Measurements from ENCODE around the gene BMP4. TPM values are rescaled to one million over a fixed set of nuclear protein-coding genes. Genes with fewer than 3 reads are reported as not detected.

Gene BMP4
- total RNA-seq, 1 donor from 2014 or later, result 0.42 TPM

DNA sequence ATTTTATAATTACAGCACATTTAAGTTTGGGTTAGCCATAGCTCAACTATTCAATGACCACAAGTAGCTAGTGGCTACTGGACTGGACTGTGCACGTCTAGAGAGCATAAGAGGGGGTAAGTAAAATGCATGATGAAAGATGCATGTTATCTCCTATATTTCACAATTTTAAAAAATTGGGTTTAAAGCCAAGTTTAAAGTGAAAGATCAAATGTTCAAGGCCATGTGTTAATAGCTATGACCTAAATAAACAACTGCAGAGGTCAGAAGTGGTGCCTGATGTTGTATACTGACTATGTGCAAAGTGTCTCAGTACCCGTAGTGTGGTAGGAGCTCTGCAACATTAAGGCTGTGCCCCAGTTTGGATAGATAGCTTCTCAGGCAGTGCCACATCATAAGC is 48.2 kb downstream of the BMP4 start:
- Mint-ChIP-seq H3K36me3 (ENCODE audit: low read depth) (no peaks in the 10 kb centered on the region), H3K27ac (no peak overlapping the region), H3K4me1 (no peaks in the 10 kb centered on the region), H3K4me3 (no peak overlapping the region), H3K27me3 (no peaks in the 10 kb centered on the region), H3K9me3 (peaks cover 10% of the 10 kb centered on the region)
- ATAC-seq (ENCODE audit: low read depth), result no peak
- TF ChIP-seq, protein P1, sequence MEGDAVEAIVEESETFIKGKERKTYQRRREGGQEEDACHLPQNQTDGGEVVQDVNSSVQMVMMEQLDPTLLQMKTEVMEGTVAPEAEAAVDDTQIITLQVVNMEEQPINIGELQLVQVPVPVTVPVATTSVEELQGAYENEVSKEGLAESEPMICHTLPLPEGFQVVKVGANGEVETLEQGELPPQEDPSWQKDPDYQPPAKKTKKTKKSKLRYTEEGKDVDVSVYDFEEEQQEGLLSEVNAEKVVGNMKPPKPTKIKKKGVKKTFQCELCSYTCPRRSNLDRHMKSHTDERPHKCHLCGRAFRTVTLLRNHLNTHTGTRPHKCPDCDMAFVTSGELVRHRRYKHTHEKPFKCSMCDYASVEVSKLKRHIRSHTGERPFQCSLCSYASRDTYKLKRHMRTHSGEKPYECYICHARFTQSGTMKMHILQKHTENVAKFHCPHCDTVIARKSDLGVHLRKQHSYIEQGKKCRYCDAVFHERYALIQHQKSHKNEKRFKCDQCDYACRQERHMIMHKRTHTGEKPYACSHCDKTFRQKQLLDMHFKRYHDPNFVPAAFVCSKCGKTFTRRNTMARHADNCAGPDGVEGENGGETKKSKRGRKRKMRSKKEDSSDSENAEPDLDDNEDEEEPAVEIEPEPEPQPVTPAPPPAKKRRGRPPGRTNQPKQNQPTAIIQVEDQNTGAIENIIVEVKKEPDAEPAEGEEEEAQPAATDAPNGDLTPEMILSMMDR (IDR thresholded peaks at IDR 0.05), result no peak
- CTCF ChIA-PET, result no interaction called here
- intact Hi-C loops (cut with micrococcal nuclease), result no loop called here
- POLR2A ChIA-PET, result no interaction called here
- DNase-seq, result no peak

DNA sequence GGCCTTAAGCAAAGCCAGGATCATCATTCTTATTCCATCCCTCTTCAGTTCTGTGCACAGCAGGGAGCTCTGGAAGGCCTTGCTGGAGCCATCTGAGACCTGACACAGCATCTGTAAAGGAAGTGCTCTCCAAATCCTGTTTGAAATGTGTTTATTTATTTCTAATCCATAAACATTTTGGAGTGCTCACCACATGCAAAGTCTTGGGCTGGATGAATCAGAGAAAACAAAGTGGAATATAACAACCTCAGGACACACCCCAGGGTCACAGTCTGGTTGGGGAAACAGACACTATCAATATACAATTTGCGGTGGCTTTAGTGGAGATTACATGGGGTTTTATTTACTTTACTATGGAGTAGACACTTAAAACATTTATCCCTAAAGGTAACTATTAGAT is 54.3 kb downstream of the BMP4 start:
- Mint-ChIP-seq H3K4me3 (no peak overlapping the region), H3K36me3 (ENCODE audit: low read depth) (no peaks in the 10 kb centered on the region), H3K27me3 (no peaks in the 10 kb centered on the region), H3K9me3 (peaks cover 10% of the 10 kb centered on the region), H3K4me1 (no peaks in the 10 kb centered on the region), H3K27ac (no peak overlapping the region)
- ChIA-PET CTCF (no interaction called here), POLR2A (no interaction called here)
- TF ChIP-seq, protein P1 (IDR thresholded peaks at IDR 0.05), result no peak
- ATAC-seq (ENCODE audit: low read depth) (no peak), DNase-seq (no peak)
- intact Hi-C loops (cut with micrococcal nuclease), result no loop called here

DNA sequence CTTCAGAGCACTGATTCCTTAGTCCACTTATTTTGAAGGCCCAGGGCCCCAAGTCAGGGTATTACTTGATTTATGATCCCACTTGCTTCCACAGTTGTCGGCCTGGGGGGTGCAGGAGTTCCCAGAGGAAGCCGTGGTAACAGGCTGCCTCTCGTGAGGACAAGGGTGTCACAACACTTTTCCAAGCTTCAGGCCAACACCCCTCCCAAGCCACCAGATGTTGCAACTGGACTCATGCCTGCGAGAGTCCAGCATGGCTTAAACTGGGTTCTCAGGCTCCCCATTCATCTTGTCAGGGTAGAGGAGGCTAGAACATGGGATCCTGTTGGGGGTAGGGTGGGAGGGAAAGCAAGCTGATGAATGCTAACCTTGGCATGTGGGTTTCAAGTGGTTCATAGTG is 56.1 kb downstream of the BMP4 start:
- ChIA-PET POLR2A (no interaction called here), CTCF (no interaction called here)
- ATAC-seq (ENCODE audit: low read depth) (no peak), DNase-seq (no peak)
- TF ChIP-seq, protein P1 (IDR thresholded peaks at IDR 0.05), result no peak
- no peaks in the 10 kb centered on the region for H3K27me3 Mint-ChIP-seq
- intact Hi-C loops (cut with micrococcal nuclease), result no loop called here
- H3K4me3 Mint-ChIP-seq, result no peak overlapping the region
- H3K36me3 Mint-ChIP-seq (ENCODE audit: low read depth), result no peaks in the 10 kb centered on the region
- H3K27ac Mint-ChIP-seq, result no peak overlapping the region
- H3K9me3 Mint-ChIP-seq, result peaks cover 4% of the 10 kb centered on the region
- no peaks in the 10 kb centered on the region for H3K4me1 Mint-ChIP-seq

All from activated B cell treated with CpG ODN at 0.5 μM for 24 hours (primary cell).